Stimulated activated CD8-positive, alpha-beta memory T cell treated with anti-CD3 and anti-CD28 coated beads, Interleukin-7, amount 100 ng/mL, for 48 hours (primary cell): ENCODE measurements around the gene ELAC1.

Source experiments
- DNase-seq, 2 donors: peaks; one replicate each; pipeline ENCODE4 v3.0.0-alpha.2; 2020; ENCODE audit warnings: low read depth in 1 of 2; ENCODE audit errors: extremely low read depth in 1 of 2

ELAC1 gene

DNA sequence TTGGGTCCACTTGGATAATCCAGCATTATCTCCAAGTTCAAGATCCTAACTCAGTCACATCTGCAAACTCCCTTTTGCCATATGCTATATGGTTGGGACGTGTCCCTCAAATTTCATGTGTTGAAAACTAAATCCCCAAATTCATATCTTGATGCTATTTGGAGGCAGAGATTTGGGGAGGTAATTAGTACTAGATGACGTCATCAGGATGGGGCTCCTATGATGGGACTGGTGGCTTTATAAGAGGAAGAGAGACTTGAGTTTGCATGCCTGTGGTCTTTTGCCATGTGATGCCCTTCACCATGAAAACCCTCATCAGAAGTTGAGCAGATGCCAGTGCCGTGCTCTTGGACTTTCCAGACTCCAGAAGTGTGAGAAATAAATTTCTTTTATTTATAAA is 45.4 kb downstream of the ELAC1 start:
- DNase-seq, result no peak

- DNase-seq, result no peak
These were observed 49.5 kb downstream of the ELAC1 start for GRCh38 chr18:51017140-51017879.

- DNase-seq, result no peak
These were observed 52.7 kb downstream of the ELAC1 start for GRCh38 chr18:51020536-51020935.

DNA sequence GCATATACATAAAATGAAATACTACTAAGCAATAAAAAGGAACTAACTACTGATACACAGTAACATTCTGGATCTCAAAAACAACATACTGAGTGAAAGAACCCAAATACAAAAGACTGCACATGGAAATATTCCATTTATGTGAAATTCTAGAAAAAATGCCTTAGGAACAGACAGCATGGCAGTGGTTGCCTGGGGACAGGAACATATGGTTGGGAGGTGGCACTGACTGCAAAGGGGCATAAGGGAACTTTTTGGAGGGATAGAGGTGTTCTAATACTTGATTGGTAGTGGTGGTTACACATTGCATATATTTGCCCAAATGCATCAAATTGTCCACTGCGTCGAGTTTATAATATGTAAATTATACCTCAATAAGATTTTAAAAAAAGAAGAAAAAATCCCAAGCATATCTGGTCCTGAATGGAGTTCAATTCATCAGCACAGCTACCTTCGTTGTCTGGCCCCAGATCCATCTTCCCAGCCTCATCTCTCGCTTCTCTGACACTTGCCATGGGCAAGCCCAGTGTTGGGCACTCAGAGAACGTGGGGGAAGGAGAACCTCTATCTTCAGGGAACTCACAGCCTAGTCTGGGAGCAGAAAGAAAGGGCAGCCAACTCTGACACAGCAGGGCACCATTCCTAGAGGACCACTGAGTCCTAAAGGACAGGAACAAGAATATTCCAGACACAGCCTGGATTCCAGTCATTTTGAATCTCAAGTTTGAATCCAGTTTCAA is 53.6 kb downstream of the ELAC1 start:
- no peak for DNase-seq

- DNase-seq, result no peak
These were observed 57.7 kb downstream of the ELAC1 start for GRCh38 chr18:51025512-51025911.

DNA sequence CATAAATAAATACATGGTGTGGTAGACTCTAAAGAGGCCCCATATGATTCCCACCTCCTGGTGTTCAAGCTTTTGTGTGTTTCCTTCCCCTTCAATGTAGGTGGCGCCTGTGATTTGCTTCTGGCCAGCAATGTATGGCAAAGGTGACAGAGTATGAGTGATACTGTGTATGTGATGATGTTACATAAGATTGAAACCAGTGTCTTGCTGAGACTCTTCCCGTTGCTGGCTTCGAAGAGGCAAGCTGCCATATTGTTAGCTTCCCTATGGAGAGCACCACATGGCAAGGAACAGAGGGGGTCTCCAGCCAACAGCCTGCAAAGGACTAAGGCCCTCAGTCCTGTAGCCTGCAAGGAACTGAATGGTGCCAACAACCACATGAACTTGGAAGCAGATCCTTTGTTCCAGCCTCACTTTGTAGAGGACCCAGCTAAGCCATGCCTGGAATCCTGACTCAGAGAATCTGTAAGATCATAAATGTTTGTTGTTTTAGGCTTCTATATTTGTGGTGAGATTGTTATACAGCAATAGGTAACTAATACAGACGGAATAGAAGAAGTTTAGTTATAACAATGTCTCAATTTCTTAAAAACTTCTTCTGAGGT is 60.5 kb downstream of the ELAC1 start:
- DNase-seq, result no peak

- DNase-seq, result no peak
These were observed 61.5 kb downstream of the ELAC1 start for GRCh38 chr18:51029378-51029693.

DNA sequence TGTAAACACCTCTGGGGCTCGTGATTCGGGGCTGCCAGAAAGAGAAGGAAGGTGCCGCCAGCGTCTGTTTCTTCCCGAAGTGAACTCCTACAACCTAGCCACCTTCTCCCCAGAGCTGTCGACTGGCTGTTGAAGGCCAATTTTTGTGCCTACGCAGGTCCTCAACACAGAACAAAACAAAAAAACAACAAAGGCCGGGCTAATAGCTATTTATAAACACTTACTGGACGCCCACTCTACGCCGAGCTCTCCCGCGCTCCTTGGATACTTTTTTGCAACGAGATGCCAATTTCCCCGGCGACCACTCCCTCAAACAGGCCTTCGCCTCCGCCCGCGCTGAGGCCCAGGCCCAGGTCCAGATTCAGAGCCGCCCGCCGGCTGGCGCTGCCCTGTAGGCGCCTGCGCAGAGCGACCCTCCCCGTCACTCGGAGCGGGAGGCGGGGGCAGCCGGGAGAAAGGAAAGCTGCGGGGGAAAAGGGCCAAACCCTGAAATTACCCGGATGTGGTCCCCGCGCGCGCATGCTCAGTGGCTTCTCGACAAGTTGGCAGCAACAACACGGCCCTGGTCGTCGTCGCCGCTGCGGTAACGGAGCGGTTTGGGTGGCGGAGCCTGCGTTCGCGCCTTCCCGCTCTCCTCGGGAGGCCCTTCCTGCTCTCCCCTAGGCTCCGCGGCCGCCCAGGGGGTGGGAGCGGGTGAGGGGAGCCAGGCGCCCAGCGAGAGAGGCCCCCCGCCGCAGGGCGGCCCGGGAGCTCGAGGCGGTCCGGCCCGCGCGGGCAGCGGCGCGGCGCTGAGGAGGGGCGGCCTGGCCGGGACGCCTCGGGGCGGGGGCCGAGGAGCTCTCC is 62.1 kb downstream of the ELAC1 start, which contains the start of gene SMAD4:
SMAD4 (plus strand) TSS at position 520 of the 843 bp plus-strand sequence. CDS start 16,834 bp downstream, outside the sequence.
- peak; percentile 95 to 96 for DNase-seq

DNA sequence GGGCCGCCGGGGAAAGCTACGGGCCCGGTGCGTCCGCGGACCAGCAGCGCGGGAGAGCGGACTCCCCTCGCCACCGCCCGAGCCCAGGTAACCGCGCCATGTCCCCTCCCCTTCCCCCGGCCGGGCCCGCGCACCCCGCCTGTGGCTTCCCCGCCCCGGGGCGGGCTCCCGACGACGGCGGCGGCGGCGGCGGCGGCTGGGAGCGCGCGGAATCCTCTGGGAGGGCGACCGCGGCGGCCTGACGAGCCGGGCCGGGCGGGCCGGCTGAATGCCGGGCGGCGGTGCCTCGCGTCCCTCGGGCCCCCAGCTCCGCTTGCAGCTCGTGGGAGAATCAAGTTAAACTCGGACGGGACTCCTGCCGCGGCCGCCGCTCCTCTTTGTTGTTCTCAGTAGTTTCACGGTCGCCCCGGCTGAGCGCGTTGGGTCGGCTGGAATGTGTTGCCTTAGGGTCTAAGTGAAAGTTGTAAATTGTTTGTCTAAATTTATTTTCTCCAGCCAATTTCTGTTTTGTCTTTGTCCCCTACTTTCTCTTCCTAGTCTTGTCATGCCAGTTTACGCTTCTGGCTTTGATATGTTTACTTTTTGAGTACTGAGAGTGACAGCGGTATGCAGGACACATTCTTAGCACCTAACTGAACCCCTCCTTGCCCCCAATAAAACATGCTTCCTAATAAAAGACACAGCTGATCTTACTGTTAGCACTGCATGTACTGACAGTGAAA is 62.9 kb downstream of the ELAC1 start:
- DNase-seq, result peak; percentile 24 to 28

DNA sequence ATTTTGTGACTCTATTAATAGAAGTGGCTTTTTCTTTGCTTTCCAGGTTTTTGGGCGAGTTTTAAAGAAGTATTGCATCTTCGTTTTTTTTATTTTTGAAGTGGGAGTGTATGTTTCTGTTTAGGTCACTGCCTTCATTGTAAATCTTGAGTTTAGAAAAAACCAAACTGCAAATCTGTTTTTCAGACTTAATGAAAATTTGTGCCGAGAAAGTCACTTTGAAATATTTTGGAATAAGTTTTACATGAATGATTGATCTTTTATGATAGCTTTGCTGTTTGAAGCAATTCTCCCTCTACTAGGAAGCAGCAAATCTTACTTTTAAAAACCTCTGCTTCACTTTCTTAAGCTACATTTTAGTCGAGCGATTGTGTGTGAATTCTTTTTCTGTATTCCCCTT is 64.4 kb downstream of the ELAC1 start:
- DNase-seq, result no peak

GRCh38 chr18:51037230-51037629 is 69.4 kb downstream of the ELAC1 start:
- DNase-seq, result no peak
